IPS-NIHi7 (cell line): ENCODE results near the gene FXYD1.
A peak's percentile ranks its signal among the peaks of the same experiment; 100 is the strongest.

Experiments used
- DNase-seq: peaks from one replicate; pipeline ENCODE4 v3.0.0; 2012; ENCODE audit warnings: mixed read lengths; ENCODE audit errors: extremely low spot score

Gene FXYD1

GRCh38 chr19:35107545-35107944 is 31.1 kb upstream of the FXYD1 start:
- DNase-seq, result no peak

- no peak for DNase-seq
These were observed 29.9 kb upstream of the FXYD1 start for GRCh38 chr19:35108730-35109129.

- no peak for DNase-seq
These were observed 29.1 kb upstream of the FXYD1 start for GRCh38 chr19:35109395-35110112.

- DNase-seq, result no peak
These were observed 27.6 kb upstream of the FXYD1 start for GRCh38 chr19:35110974-35111373.

- DNase-seq, result peak; percentile 43
These were observed 25.5 kb upstream of the FXYD1 start for GRCh38 chr19:35112995-35113688.

- DNase-seq, result peak; percentile 93
These were observed 24.1 kb upstream of the FXYD1 start for GRCh38 chr19:35114353-35115176.

- no peak for DNase-seq
These were observed 23.3 kb upstream of the FXYD1 start, which contains the start of gene FXYD3 for GRCh38 chr19:35115177-35115951. TSS of gene FXYD3 (plus strand) at chr19:35115823. CDS start at chr19:35119377, 3,554 bp downstream.

- no peak for DNase-seq
These were observed 22.4 kb upstream of the FXYD1 start for GRCh38 chr19:35116072-35116801.

GRCh38 chr19:35117116-35117515 is 21.5 kb upstream of the FXYD1 start:
- no peak for DNase-seq

- no peak for DNase-seq
These were observed 20.8 kb upstream of the FXYD1 start for GRCh38 chr19:35117799-35118198.

- DNase-seq, result no peak
These were observed 20.2 kb upstream of the FXYD1 start for GRCh38 chr19:35118268-35119020.

GRCh38 chr19:35119091-35119490 is 19.5 kb upstream of the FXYD1 start:
- DNase-seq, result no peak

- no peak for DNase-seq
These were observed 19.0 kb upstream of the FXYD1 start for GRCh38 chr19:35119578-35120155.

GRCh38 chr19:35120492-35120891 is 18.1 kb upstream of the FXYD1 start:
- DNase-seq, result no peak

GRCh38 chr19:35120898-35121297 is 17.7 kb upstream of the FXYD1 start:
- no peak for DNase-seq

- no peak for DNase-seq
These were observed 15.7 kb upstream of the FXYD1 start for GRCh38 chr19:35122687-35123551.

- DNase-seq, result no peak
These were observed 15.1 kb upstream of the FXYD1 start for GRCh38 chr19:35123573-35123972.

- DNase-seq, result peak; percentile 88
These were observed 14.2 kb upstream of the FXYD1 start for GRCh38 chr19:35124098-35125060.
